A549 treated with AZD9567 at 1 μM for 4 hours (cell line): ENCODE results near the gene MICOS13. TPM values are rescaled to one million over a fixed set of nuclear protein-coding genes. Genes with fewer than 3 reads are reported as not detected.

Source experiments
- total RNA-seq: library from RNA; stranded (reverse); fragments of 200-300 nt; extraction: Qiagen RNA extraction; gene quantifications from 5 replicates; pipeline ENCODE4 v1.2.3, GENCODE V29; 2022; ENCODE audit not compliant: insufficient read depth

The MICOS13 gene, protein sequence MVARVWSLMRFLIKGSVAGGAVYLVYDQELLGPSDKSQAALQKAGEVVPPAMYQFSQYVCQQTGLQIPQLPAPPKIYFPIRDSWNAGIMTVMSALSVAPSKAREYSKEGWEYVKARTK
- 42.8 to 72.7 TPM (median 69.3 TPM) in 5 replicates for total RNA-seq

DNA sequence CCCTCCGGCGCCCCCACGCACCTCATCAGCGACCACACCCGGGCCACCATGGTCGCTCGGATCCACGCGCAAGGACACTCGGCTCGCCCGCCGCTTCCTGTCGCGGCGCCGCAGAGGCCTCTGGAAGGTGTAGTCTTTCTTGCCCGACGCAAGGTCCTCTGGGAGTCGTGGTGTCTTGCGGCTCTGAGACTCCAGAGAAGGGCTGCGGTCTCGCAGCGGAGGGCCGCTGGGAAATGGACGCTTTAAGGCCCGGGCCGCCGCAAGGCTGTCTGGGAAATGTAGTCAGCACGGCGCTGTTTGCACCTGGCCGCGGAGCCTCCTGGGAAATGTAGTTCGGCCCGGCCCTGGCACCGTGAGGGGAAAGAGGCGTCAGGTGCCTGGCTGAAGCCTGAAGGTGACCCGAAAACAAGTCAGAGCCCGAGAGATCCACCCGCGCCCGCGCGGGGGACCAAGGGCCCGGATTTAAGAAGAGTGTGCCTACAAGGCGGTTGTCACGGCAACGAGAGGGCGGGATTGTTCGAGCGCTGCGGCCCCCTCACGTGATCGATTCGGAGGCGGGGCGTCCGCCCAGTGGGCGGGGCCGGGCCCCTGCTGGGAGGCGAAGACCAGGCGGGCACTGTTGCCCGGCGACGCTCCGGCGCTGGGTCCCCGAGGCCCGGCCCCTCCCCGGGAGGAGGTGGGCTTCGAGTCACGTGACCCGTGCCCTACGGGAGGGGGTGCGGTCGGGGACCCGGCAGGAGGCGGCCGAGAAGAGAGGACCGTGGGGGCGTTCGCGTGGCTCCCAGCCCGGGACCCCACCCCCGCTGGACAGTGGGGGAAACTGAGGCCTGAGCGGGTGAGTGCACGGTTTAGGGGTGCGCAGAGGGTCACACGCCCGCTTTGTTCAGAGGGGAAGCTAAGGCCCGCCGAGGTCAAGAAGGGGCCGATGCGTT, at the start of gene MICOS13, which contains the start of gene HSD11B1L:
Gene MICOS13 (minus strand): TSS at position 80 of the 932 bp plus-strand sequence. CDS start 30 bp downstream, at position 50.
Gene HSD11B1L (plus strand): TSS at position 591 of the 932 bp plus-strand sequence. CDS start 3,806 bp downstream, outside the sequence.

DNA sequence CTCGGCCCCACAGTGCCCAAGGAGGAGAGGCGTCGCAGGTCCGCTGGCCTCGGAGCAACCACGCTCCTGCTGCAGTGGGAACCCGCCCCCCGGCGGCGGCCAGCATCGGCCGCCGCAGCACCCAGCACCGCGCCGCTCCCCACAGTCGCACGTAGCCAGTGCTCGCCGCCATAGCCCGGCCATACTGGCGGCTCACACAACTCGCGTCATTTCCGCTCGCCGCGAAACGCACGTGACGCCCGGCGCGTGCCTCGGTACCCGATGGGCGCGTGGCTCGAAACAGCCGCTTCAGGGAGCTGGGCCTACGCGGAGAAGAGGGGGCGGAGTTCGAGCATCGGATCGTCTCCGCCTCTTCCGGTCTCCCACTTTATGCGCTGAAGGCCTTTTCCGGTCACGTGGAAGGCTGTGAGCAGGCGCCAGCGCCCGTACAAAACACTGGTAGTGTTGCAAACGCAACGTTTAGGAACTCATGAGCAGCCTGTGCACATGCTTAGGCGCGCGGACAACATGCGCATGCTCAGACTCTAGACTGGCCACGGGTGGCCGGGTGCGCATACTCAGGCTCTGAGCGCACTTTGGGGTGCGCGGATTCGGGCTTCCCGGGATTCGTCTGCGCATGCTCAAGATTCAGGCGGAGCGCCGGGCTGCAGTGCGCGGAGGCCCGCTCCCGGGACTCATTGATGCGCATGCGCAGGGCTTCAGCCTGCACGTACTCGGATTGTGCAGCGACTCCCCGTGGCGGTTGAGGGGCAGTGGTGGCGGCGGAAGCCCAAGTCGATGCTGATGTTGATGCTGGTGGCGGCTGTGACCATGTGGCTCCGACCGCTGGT, 39.9 kb upstream of the MICOS13 start, which contains the start of the genes CATSPERD and LONP1:
Gene CATSPERD (plus strand): TSS at position 677 of the 830 bp plus-strand sequence. CDS start 101 bp downstream, at position 778.
Gene LONP1 (minus strand): TSS at position 186 of the 830 bp plus-strand sequence. CDS start 14 bp downstream, at position 172.

DNA sequence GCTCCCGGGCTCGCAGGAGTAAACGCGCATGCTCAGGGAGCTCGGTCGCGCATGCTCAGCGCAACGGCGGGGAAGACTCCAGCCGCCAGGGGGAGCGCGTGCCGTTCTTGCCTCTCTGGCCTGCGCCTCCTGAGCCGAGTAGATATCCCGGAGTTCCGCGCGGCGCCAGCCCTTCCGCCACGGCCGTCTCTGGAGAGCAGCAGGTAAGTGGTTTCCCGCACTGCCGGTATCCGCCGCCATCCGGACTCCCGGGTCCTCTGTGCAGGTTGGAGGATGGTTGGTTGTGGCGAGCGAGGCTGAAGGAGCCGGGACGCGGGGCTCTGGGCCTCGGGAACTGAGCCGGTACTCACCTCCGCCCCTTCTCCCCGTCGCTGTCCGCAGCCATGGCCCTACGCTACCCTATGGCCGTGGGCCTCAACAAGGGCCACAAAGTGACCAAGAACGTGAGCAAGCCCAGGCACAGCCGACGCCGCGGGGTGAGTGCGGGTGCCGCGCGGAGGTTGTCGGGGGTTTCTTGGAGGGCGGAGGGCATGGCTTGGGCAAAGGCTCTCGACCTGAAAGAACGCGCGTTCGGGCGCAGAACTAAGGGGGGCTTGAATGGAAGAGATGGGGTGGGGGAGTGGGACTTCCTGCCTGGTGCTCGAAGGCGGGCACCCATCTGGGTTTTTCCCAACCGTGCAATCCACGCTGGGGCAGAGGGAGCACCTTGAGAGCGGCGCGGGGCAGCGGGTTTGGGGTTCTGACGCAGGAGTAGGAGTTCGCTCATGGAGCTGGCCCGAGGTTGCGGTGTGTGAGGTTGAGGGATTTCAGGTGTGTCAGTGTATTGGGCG, 10.0 kb upstream of the MICOS13 start, which contains the start of gene RPL36:
Gene RPL36 (plus strand): TSS at position 171 of the 830 bp plus-strand sequence. CDS start 213 bp downstream, at position 384.

Other genes with a start within 250 kb of the MICOS13 start
- gene ZNRF4, start 225.1 kb downstream of the MICOS13 start, total RNA-seq: not detected in 5 replicates
- gene TINCR, start 112.6 kb downstream of the MICOS13 start, total RNA-seq: 2.1 to 3.5 TPM (median 2.6 TPM) in 5 replicates
- 26.0 to 44.1 TPM (median 36.0 TPM) in 5 replicates for gene SAFB2, start 57.7 kb downstream of the MICOS13 start, total RNA-seq
- gene SAFB, start 57.4 kb downstream of the MICOS13 start, total RNA-seq: 47.5 to 53.0 TPM (median 50.0 TPM) in 5 replicates
- 1.7 to 6.2 TPM (median 5.4 TPM) in 5 replicates for gene HSD11B1L, start 511 bp upstream of the MICOS13 start, total RNA-seq
- 696 to 858 TPM (median 802 TPM) in 5 replicates for gene RPL36, start 9.8 kb upstream of the MICOS13 start, total RNA-seq
- 46.9 to 66.8 TPM (median 60.7 TPM) in 5 replicates for gene LONP1, start 39.6 kb upstream of the MICOS13 start, total RNA-seq
- gene CATSPERD, start 40.1 kb upstream of the MICOS13 start, total RNA-seq: not detected in 5 replicates
- gene PRR22, start 104.2 kb upstream of the MICOS13 start, total RNA-seq: 2.8 to 3.1 TPM (median 2.8 TPM) in 4 of 5 replicates, not detected in the other
- gene DUS3L, start 110.6 kb upstream of the MICOS13 start, total RNA-seq: 21.5 to 33.3 TPM (median 30.4 TPM) in 5 replicates
- gene NRTN, start 124.6 kb upstream of the MICOS13 start, total RNA-seq: 0.71 to 1.2 TPM (median 0.86 TPM) in 4 of 5 replicates, not detected in the other
- gene FUT6, start 159.2 kb upstream of the MICOS13 start, total RNA-seq: not detected in 5 replicates
- gene FUT3, start 170.9 kb upstream of the MICOS13 start, total RNA-seq: 0.06 TPM in 1 of 5 replicates, not detected in the others
- gene FUT5, start 190.0 kb upstream of the MICOS13 start, total RNA-seq: not detected in 5 replicates
- gene NDUFA11, start 223.3 kb upstream of the MICOS13 start, total RNA-seq: 208 to 299 TPM (median 293 TPM) in 5 replicates
- 0.48 to 0.86 TPM (median 0.71 TPM) in 4 of 5 replicates, not detected in the other for gene VMAC, start 224.4 kb upstream of the MICOS13 start, total RNA-seq
- gene CAPS, start 233.7 kb upstream of the MICOS13 start, total RNA-seq: 1.0 to 2.4 TPM (median 1.2 TPM) in 5 replicates